GM18526 (cell line): ENCODE data around the gene ATF7IP2.

Experiments
- POLR2A ChIP-seq: IDR thresholded peaks from 3 replicates; pipeline ENCODE4 v1.6.1; 2011; ENCODE audit not compliant: insufficient read length; ENCODE audit errors: extremely low read depth

Gene ATF7IP2

DNA sequence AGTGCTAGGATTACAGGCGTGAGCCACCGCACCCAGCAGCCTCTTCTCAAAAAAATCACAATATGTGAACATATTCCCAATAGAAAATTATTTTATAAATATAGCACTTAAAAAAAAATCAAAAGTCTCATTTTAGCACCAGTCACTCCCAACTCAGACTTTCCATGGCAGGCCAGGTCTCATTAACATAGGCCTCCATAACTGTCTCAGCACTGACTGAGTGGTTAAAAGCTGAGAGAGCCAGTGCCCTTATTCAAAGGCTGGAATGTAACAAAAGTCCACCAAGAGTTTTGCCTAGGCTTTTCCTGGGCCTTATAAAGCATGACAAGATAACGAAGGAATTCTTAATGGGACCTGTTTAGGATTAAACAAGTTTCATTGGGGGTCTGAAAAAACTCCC, 114.7 kb downstream of the ATF7IP2 start:
- TF ChIP-seq POLR2A = no peak

DNA sequence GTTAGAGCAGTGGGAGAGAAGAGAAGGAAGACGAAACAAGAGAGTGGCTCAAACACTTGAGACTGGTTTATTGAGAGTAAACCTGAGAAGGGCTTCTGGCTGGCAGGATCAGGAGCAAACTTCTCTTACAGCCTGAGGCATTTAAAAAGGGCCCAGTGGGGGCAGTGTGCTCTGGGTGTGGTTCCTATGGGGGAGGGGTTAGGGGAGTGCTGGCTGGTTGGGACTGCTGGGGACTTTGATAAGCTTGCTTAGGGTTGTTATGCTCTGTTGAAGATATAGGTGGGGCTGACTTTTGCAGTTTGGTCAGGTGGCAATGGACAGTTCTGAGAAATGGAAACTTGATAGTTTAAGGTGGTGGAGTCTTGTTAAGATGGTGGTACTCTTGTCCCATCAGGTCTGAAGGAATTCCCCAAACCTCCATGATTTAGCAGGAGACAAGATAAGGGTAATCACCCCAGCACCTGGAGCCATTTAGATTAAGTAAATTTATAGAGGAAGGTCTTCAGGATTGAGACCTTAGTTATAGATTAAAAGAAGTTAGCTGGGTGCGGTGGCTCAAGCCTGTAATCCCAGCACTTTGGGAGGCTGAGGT, 115.3 kb downstream of the ATF7IP2 start:
- no peak for TF ChIP-seq POLR2A

DNA sequence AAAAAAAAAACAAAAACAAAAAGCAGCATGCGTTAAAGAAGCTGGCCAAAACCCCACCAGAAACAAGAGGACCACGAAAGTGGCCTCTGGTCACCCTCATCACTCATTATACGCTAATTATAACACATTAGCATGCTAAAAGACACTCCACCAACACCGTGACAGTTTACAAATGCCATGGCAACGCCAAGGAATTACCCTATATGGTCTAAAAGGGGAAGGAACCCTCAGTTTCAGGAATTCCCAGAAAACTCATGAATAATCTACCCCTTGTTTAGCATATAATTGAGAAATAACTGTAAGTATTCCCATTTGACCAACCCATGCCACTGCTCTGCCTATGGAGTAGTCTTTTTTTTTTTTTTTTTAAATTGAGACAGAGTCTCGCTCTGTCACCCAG, 116.9 kb downstream of the ATF7IP2 start:
- TF ChIP-seq POLR2A = no peak

DNA sequence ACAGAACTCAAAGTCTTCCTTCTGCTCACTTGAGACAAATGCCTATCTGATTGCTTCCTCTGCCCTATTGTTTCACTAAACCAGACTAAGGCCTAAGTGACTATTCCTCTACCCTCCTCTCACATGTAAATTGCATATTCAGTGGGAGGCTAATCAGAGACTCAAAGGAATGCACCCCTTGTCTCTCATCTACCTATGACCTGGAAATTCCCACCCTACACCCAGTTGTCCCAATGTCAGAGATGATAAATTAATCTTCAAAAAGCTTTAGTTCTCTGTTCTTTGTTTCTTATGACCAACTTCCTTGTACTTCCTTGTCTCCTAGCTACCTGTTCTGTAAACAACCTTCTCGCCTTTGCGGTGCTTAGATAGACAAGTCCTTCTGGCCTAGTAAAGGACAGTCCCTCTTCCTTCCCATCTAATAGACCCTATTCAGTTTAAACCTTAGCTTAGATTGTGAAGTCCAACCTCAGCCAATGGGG, 118.6 kb downstream of the ATF7IP2 start:
- TF ChIP-seq POLR2A = no peak

DNA sequence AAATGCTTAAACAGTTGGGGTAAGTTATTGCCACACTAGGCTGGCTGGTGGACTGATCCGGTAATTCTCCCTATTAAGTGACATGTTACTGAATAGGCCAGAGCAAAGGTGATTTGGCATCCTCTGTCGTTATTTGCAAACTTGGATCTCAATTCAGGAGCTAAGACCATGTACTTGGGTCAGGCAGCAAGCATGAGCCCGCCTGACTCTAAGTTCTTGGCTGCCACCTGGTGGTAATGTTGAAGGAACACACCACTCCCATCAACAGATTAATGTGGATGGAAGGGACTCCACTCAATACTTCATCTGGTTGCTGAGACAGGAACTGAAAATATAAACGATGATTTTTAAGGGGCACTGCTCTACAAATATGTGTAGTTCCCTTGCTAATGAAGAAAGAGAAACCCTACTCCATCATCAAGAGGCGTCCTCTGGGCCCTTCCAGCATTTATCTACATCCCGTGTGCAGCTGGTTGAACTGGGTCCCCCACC, 123.7 kb downstream of the ATF7IP2 start:
- no peak for TF ChIP-seq POLR2A

DNA sequence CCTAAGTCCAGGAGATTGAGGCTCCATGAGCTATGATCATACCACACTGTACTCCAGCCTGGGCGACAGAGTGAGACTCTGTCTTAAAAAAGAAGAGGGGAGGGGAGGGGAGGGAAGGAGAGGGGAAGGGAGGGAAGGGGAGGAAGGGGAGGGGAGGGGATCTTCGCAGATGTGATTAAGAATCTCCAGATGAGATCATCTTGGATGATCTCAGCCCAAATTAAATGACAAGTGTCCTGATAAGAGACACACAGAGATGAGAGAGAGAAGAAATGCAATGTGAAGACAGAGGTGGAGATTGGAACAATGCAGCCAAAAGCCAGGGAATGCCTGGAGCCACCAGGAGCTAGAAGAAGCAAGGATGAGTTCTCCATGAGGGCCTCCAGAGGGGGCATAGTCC, 124.4 kb downstream of the ATF7IP2 start:
- TF ChIP-seq POLR2A = no peak

DNA sequence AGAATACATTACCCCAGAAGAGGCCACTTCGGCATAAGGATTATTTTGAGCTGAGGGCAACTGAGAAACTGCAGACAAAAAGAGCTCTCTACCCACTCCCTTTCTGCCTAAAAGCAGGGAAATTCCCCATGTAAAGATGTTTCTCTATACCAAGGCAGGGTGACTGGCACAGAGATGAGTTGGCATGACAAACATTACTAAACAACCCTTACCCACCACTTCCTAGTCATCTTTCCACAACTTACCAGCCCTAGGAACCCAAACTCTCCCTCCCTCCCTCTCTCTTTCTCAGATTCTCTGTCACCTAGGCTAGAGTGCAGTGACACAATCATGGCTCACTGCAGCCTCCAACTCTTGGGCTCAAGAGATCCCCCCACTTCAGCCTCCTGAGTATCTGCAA, 126.0 kb downstream of the ATF7IP2 start:
- TF ChIP-seq POLR2A = no peak

DNA sequence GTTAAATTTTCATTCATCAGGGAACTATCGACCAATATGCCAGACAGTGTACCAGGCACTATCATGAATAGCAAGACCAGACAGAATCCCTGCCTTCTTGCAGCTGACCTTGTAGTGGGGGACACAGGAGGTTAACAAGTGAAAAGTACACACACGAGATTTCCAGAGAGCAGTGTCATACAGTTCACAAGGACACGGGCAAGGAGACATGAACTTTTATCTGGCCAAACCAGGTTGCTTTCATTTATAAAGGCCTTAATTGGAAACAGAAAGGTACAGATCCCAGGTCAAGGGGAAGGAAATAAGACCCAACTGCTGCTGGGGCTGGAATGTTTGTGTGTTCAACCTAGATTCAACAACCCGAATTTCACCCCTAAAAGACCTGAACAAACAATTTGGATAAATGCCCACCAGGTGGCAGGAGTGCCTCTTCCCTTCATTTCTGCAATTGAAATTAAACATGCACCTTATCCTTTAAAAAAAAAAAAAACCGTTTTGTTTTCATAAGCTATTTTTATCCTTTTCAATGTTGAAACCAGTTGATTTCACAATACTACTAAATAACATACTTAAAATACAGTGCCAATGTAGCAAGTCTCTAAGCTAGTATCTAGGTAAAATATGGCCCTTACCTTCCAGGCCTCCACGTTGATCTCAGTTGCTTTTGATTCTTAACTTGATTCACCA, 128.7 kb downstream of the ATF7IP2 start:
- no peak for TF ChIP-seq POLR2A

DNA sequence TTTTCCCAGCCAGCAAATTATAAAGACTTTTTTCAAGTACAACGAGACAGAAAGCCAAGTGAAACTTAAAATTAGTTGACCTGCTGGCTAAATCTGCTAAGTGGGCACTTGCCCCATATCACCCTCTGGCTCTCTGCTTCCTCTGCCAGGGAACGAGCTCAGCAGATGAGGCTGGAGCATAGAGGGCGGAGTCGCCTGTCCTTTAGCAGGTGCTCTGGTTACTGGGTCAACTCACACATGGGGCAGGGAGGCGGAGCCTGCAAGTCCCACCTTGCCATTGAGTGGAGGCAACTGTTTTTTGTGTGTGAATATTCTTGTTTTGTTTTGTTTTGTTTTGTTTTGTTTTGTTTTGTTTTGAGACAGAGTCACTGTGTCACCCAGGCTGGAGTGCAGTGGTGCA, 132.0 kb downstream of the ATF7IP2 start:
- TF ChIP-seq POLR2A = no peak

DNA sequence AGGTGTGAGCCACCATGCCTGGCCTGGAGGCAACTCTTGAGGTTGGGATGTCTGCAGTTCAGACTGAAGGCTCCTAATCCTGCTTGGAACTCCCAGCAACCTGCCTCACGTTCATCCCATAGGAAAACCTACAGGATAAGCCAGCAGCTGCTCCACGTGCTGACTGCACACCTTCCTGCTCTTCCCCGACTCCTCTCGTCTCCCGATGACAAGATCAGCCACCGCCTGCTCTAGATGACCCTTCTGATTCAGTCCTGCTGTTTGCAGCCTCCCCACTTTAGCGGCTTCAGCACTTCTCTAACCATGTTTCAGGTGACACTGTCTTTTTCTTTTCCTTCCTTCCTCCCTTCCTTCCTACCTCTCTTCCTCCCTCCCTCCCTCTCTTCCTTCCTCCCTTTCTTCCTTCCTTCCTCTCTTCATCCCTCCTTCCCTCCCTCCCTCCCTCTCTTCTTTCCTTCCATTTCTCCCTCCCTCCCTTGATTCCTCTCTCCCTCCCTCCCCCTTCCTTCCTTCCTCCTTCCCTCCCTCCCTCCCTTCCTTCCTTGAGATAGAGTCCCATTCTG, 132.7 kb downstream of the ATF7IP2 start:
- TF ChIP-seq POLR2A = no peak

DNA sequence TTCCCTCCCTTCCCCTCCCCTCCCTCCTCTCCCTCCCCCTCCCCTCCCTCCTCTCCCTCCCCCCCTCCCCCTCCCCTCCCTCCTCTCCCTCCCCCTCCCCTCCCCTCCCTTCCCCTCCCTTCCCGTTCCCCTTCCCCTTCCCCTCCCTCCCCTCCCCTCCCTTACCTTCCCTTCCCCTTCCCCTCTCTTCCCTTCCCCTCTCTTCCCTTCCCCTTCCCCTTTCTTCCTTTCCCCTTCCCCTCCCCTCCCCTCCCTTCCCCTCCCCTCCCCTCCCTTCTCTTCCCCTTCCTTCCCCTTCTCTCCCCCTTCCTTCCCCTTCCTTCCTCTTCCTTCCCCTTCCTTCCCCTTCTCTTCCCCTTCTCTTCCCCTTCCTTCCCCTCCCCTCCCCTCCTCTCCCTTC, 133.4 kb downstream of the ATF7IP2 start:
- TF ChIP-seq POLR2A = no peak

DNA sequence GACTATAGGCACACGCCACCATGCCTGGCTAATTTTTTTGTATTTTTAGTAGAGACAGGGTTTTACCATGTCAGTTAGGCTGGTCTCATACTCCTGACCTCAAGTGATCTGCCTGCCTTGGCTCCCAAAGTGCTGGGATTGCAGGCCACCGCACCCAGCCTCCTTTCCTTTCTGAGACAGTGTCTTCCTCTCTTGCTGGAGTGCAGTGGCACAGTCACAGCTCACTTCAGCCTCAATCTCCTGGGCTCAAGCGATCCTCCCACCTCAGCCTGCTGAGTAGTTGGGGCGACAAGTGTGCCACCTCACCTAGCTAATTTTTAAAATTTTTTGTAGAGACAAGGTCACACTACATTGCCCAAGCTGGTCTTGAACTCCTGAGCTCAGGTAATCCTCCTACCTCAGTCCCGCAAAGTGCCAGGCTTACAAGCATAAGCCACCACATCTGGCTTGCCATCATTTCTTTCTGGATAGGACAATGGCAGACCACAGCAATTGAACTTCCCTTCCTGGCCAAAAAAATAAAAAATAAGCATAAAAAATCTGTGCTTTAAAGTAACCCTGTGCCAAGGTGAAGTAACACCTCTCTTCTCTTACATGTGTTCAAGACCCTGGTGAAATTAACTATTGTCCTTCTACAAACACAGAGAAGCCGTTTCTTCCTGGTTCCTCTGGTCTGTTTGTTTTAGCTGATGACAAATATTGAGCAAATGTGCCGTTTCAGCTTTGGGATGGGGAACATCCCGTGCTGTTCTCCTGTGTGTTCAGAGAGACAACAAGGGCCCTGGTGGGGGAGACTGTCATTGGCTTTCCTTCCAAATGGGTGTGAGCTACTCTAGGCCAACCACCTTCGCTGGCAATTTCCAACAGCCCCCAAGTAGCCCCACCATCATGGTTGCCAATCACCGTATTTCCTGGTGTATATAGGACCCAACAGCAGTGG, 134.3 kb downstream of the ATF7IP2 start:
- no peak for TF ChIP-seq POLR2A

DNA sequence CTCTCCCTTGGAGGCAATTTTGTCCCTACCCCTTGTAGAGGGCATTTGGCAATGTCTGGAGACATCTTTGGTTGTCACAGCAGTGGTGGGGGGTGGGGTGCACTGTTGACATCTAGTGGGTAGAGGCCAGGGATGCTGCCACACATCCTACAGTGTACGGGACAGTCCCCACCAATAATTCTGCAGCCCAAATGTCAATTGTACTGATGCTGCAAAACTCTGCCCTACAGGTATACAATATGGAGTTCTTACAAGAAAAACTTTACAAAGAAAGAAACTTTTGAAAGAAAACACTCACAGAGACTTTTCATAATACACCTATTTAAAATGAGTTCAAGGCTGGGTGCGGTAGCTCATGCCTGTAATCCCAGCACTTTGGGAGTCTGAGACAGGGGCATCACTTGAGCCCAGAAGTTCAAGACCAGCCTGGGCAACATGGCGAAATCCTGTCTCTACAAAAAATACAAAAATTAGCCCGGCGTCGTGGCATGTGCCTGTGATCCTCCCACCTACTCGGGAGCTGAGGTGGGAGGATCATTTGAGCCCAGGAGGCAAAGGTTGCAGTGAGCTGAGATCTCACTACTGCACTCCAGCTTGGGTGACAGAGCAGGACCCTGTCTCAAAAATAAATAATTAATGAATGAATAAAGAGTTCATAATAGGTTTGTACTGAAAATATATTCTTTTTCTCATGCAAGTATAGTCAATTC, 135.2 kb downstream of the ATF7IP2 start:
- no peak for TF ChIP-seq POLR2A

DNA sequence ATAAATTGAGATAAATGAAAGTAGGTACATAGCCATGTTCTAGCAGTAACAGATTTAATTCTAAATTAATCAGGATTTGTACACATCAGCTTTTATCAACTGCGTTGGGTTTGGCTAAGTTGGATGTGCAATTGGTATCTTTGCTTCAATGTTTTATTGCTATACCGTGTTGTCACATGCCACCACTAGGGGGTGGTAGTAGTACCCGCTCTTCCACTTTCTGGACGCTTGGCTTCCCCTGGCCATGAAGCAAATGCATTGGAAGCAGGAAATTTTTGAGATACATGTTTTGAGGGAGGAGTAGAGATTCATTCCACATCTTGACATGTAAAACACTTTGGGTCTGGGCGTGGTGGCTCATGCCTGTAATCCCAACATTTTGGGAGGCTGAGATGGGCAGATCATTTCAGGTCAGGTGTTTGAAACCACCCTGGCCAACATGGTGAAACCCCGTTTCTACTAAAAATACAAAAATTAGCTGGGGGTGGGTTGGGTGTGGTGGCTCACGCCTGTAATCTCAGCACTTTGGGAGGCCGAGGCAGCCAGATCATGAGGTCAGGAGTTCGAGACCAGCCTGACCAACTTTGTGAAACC, 135.9 kb downstream of the ATF7IP2 start:
- no peak for TF ChIP-seq POLR2A
